GM23338 (cell line): ENCODE results near the gene GRIK5.

Source experiments
- CTCF ChIP-seq, 2 experiments: fragments of 200-600 bp in 1 of 2; sonication (generic) in 1 of 2; conservative IDR thresholded peaks; 2 replicates each; pipeline versions ENCODE4 v1.5.1 to v1.6.1; 2016 to 2017; ENCODE audit warnings: antibody characterized with exemption in 2 of 2, low read depth in 2 of 2, mild to moderate bottlenecking in 2 of 2, moderate library complexity in 1 of 2
- ETS1 ChIP-seq: IDR thresholded peaks from 2 replicates; pipeline ENCODE4 v1.6.1; 2016; ENCODE audit warnings: antibody characterized with exemption
- EZH2 ChIP-seq: fragments of 200-600 bp; sonication (generic); IDR thresholded peaks from one replicate; pipeline ENCODE4 v1.8.0; 2017; ENCODE audit warnings: antibody characterized with exemption, mild to moderate bottlenecking, low read depth; ENCODE audit not compliant: unreplicated experiment
- EZH2phosphoT487 ChIP-seq: fragments of 200-600 bp; sonication (generic); IDR thresholded peaks from one replicate; pipeline ENCODE4 v1.8.1; 2018; ENCODE audit warnings: antibody characterized with exemption; ENCODE audit not compliant: unreplicated experiment
- JUNB ChIP-seq: IDR thresholded peaks from one replicate; pipeline ENCODE4 v1.6.1; 2016; ENCODE audit warnings: antibody characterized with exemption; ENCODE audit not compliant: unreplicated experiment
- POLR2AphosphoS5 ChIP-seq: IDR thresholded peaks from 2 replicates; pipeline ENCODE4 v1.6.1; 2016; ENCODE audit warnings: antibody characterized with exemption, low read depth
- REST ChIP-seq: IDR thresholded peaks from one replicate; pipeline ENCODE4 v1.6.1; 2018; ENCODE audit warnings: antibody characterized with exemption; ENCODE audit not compliant: unreplicated experiment
- STAT1 ChIP-seq: IDR thresholded peaks from one replicate; pipeline ENCODE4 v1.6.1; 2016; ENCODE audit warnings: antibody characterized with exemption; ENCODE audit not compliant: unreplicated experiment

- TF ChIP-seq CTCF (conservative IDR thresholded peaks at IDR 0.05; ENCODE audit: low read depth in 2 of 2) = no peak
- TF ChIP-seq POLR2AphosphoS5 = no peak
- no peak for TF ChIP-seq STAT1
- no peak for TF ChIP-seq JUNB
- no peak for TF ChIP-seq REST
- no peak for TF ChIP-seq EZH2phosphoT487
- TF ChIP-seq EZH2 = no peak
- no peak for TF ChIP-seq ETS1
Measured at GRCh38 chr19:42054205-42054604, 15.8 kb downstream of the GRIK5 start.
